Mesenchymal stem cell (in vitro differentiated cells and primary cell): ENCODE measurements around the gene TMEM179B.

Experiments
- DNase-seq: peaks from one replicate; pipeline ENCODE4 v3.0.0-alpha.2; 2013
- H2AFZ ChIP-seq: one replicate; pipeline ENCODE4 v1.6.1; 2013; ENCODE audit warnings: low read depth, mild to moderate bottlenecking, control low read depth, inconsistent platforms, low read length, moderate library complexity
- H2AK5ac ChIP-seq: 2 replicates; pipeline ENCODE4 v1.6.1; 2013; ENCODE audit warnings: low read length, moderate library complexity, mild to moderate bottlenecking, inconsistent platforms; ENCODE audit not compliant: severe bottlenecking
- H2BK120ac ChIP-seq: one replicate; pipeline ENCODE4 v1.6.1; 2013; ENCODE audit warnings: low read depth, mild to moderate bottlenecking, inconsistent platforms, low read length, moderate library complexity
- H2BK12ac ChIP-seq, 2 experiments: one replicate each; pipeline ENCODE4 v1.6.1; 2013; ENCODE audit warnings: inconsistent platforms in 2 of 2, low read length in 2 of 2, mild to moderate bottlenecking in 2 of 2, moderate library complexity in 2 of 2, control low read depth in 1 of 2
- H2BK15ac ChIP-seq: one replicate; pipeline ENCODE4 v1.6.1; 2013; ENCODE audit warnings: mild to moderate bottlenecking, low read depth, inconsistent platforms; ENCODE audit not compliant: poor library complexity, severe bottlenecking
- H2BK5ac ChIP-seq: 2 replicates; pipeline ENCODE4 v1.6.1; 2013; ENCODE audit warnings: low read depth, mild to moderate bottlenecking, low read length, control low read depth, inconsistent platforms; ENCODE audit not compliant: poor library complexity, severe bottlenecking
- H3K14ac ChIP-seq, 2 experiments: one replicate each; pipeline ENCODE4 v1.6.1; 2013; ENCODE audit warnings: inconsistent platforms in 2 of 2, low read length in 2 of 2, control low read depth in 1 of 2, mild to moderate bottlenecking in 1 of 2, moderate library complexity in 1 of 2
- H3K18ac ChIP-seq, 2 experiments: one replicate each; pipeline ENCODE4 v1.6.1; 2013; ENCODE audit warnings: inconsistent platforms in 2 of 2, low read length in 2 of 2, control low read depth in 1 of 2, low read depth in 1 of 2, mild to moderate bottlenecking in 1 of 2
- H3K23ac ChIP-seq, 2 experiments: one replicate each; pipeline ENCODE4 v1.6.1; 2013; ENCODE audit warnings: inconsistent platforms in 2 of 2, low read length in 2 of 2, mild to moderate bottlenecking in 2 of 2, moderate library complexity in 2 of 2, control low read depth in 1 of 2
- H3K27ac ChIP-seq: 2 replicates; pipeline ENCODE4 v1.5.1; 2013; ENCODE audit warnings: mild to moderate bottlenecking, moderate library complexity, low read length, control low read depth, inconsistent platforms; ENCODE audit not compliant: poor library complexity, severe bottlenecking
- H3K27me3 ChIP-seq, 2 experiments: 2 replicates each; pipeline versions ENCODE4 v1.6.1 to v1.7.0; 2013; ENCODE audit warnings: low read length in 2 of 2, mild to moderate bottlenecking in 2 of 2, moderate library complexity in 2 of 2, control low read depth in 1 of 2, inconsistent platforms in 1 of 2; ENCODE audit not compliant: control insufficient read depth in 1 of 2, insufficient read depth in 1 of 2
- H3K36me3 ChIP-seq, 2 experiments: 2 replicates each; pipeline versions ENCODE4 v1.6.1 to v1.7.0; 2013; ENCODE audit warnings: low read length in 2 of 2, control low read depth in 1 of 2, inconsistent platforms in 1 of 2, low read depth in 1 of 2, mild to moderate bottlenecking in 1 of 2; ENCODE audit not compliant: insufficient read depth in 2 of 2, control insufficient read depth in 1 of 2
- H3K4ac ChIP-seq, 2 experiments: one replicate each; pipeline ENCODE4 v1.6.1; 2013; ENCODE audit warnings: inconsistent platforms in 2 of 2, low read length in 2 of 2, mild to moderate bottlenecking in 2 of 2, moderate library complexity in 2 of 2, control low read depth in 1 of 2, low read depth in 1 of 2
- H3K4me1 ChIP-seq: 2 replicates; pipeline ENCODE4 v1.6.1; 2013; ENCODE audit warnings: low read depth, low read length, control low read depth; ENCODE audit not compliant: control insufficient read depth, insufficient read depth
- H3K4me2 ChIP-seq: 2 replicates; pipeline ENCODE4 v1.6.1; 2013; ENCODE audit warnings: low read length, mild to moderate bottlenecking, inconsistent platforms; ENCODE audit not compliant: poor library complexity, severe bottlenecking
- H3K4me3 ChIP-seq, 2 experiments: 2 replicates each; pipeline versions ENCODE4 v1.5.1 to v1.7.0; 2013; ENCODE audit warnings: low read length in 2 of 2, mild to moderate bottlenecking in 2 of 2, control low read depth in 1 of 2, low read depth in 1 of 2; ENCODE audit not compliant: insufficient read depth in 1 of 2
- H3K79me1 ChIP-seq: replicated peaks from 2 replicates; pipeline ENCODE4 v1.6.1; 2013; ENCODE audit warnings: mild to moderate bottlenecking, control low read depth, low read length, inconsistent platforms; ENCODE audit not compliant: poor library complexity, severe bottlenecking
- H3K9ac ChIP-seq: 2 replicates; pipeline ENCODE4 v1.7.0; 2013; ENCODE audit warnings: mild to moderate bottlenecking, low read length, moderate library complexity
- H3K9me3 ChIP-seq: 2 replicates; pipeline ENCODE4 v1.7.0; 2013; ENCODE audit warnings: mild to moderate bottlenecking, low read length; ENCODE audit not compliant: control insufficient read depth
- H4K8ac ChIP-seq: one replicate; pipeline ENCODE4 v1.6.1; 2013; ENCODE audit warnings: inconsistent platforms, mild to moderate bottlenecking, low read length, moderate library complexity
- H4K91ac ChIP-seq: one replicate; pipeline ENCODE4 v1.6.1; 2013; ENCODE audit warnings: mild to moderate bottlenecking, low read length, inconsistent platforms
- WGBS: methylation state at CpG from one replicate; pipeline ENCODE4 v1.1.7; 2013; ENCODE audit warnings: mixed read lengths; 5-methylcytosine and 5-hydroxymethylcytosine counted together

TMEM179B gene

GRCh38 chr11:62771144-62772021 lies 15.8 kb upstream of the TMEM179B start, which contains the start of gene TAF6L:
TAF6L (plus strand) TSS chr11:62771396; CDS start chr11:62775784, 4,388 bp downstream.
- Histone ChIP-seq H2AFZ (peak within 1 kb of the TSS; percentile 75), H3K4ac (peak within 1 kb of the TSS; percentile 79 to 87), H4K8ac (peak within 1 kb of the TSS; percentile 91), H3K9ac (peak within 1 kb of the TSS; percentile 91), H3K27ac (peak within 1 kb of the TSS; percentile 86), H3K9me3 (no peaks in the 10 kb centered on the region), H2BK5ac (no peak within 1 kb of the TSS), H3K4me2 (peak within 1 kb of the TSS; percentile 66), H4K91ac (peak within 1 kb of the TSS; percentile 96), H2BK120ac (no peak within 1 kb of the TSS), H3K14ac (peak within 1 kb of the TSS in 1 of 2 experiments; percentile 89), H2AK5ac (peak within 1 kb of the TSS; percentile 30), H3K27me3 (no peaks in the 10 kb centered on the region), H3K18ac (peak within 1 kb of the TSS; percentile 92 to 95), H3K79me1 (peaks cover 17% of the 10 kb centered on the region), H2BK12ac (peak within 1 kb of the TSS; percentile 9 to 45), H3K23ac (no peak within 1 kb of the TSS), H3K4me1 (peaks cover 6% of the 10 kb centered on the region), H2BK15ac (peak within 1 kb of the TSS; percentile 98), H3K36me3 (peaks cover 24 to 39% of the 10 kb centered on the region in 2 experiments), H3K4me3 (peak within 1 kb of the TSS; percentile 70 to 90)
- 1% methylated on average over 49 of the region's 60 CpGs for WGBS
- peak; percentile 99 for DNase-seq

- no peak overlapping the region for H3K9ac ChIP-seq
- H3K27ac ChIP-seq: no peak overlapping the region
- peaks cover 6% of the 10 kb centered on the region for H3K4me1 ChIP-seq
- no peak overlapping the region for H2BK5ac ChIP-seq
- H2BK120ac ChIP-seq: no peak overlapping the region
- no peak overlapping the region for H3K23ac ChIP-seq
- H3K27me3 ChIP-seq: no peaks in the 10 kb centered on the region
- no peak overlapping the region for H3K14ac ChIP-seq
- H3K4me2 ChIP-seq: no peak overlapping the region
- H3K36me3 ChIP-seq: peaks cover 40 to 43% of the 10 kb centered on the region in 2 experiments
- no peak overlapping the region for H2AK5ac ChIP-seq
- H3K9me3 ChIP-seq: no peaks in the 10 kb centered on the region
- no peak overlapping the region for H3K4ac ChIP-seq
- peaks cover 22% of the 10 kb centered on the region for H3K79me1 ChIP-seq
- DNase-seq: no peak
- H2BK12ac ChIP-seq: no peak overlapping the region
- no peak overlapping the region for H3K18ac ChIP-seq
- H4K8ac ChIP-seq: no peak overlapping the region
- H2BK15ac ChIP-seq: no peak overlapping the region
- no peak overlapping the region for H4K91ac ChIP-seq
- H2AFZ ChIP-seq: no peak overlapping the region
- 96% methylated on average over 5 of the region's 6 CpGs for WGBS
- no peak overlapping the region for H3K4me3 ChIP-seq
Measured at GRCh38 chr11:62774407-62774806, 12.8 kb upstream of the TMEM179B start.

- Histone ChIP-seq H2BK120ac (no peak overlapping the region), H3K36me3 (peaks cover 44 to 50% of the 10 kb centered on the region in 2 experiments), H2BK15ac (no peak overlapping the region), H3K9me3 (no peaks in the 10 kb centered on the region), H2BK12ac (no peak overlapping the region), H2BK5ac (no peak overlapping the region), H3K4me3 (no peak overlapping the region), H3K14ac (no peak overlapping the region), H3K18ac (no peak overlapping the region), H2AFZ (no peak overlapping the region), H2AK5ac (no peak overlapping the region), H3K9ac (no peak overlapping the region), H3K23ac (no peak overlapping the region), H3K4me1 (peaks cover 5% of the 10 kb centered on the region), H4K91ac (no peak overlapping the region), H3K27me3 (no peaks in the 10 kb centered on the region), H3K4ac (no peak overlapping the region), H3K27ac (no peak overlapping the region), H3K79me1 (peaks cover 26% of the 10 kb centered on the region), H3K4me2 (no peak overlapping the region), H4K8ac (no peak overlapping the region)
- no peak for DNase-seq
- WGBS: 95% methylated on average over 17 of the region's 17 CpGs
Measured at GRCh38 chr11:62775646-62776045, 11.6 kb upstream of the TMEM179B start.

GRCh38 chr11:62777389-62777788 lies 9.8 kb upstream of the TMEM179B start:
- Histone ChIP-seq H2AK5ac (no peak overlapping the region), H2BK5ac (no peak overlapping the region), H3K18ac (no peak overlapping the region), H3K4me3 (no peak overlapping the region), H3K27me3 (no peaks in the 10 kb centered on the region), H3K4me2 (no peak overlapping the region), H2BK12ac (no peak overlapping the region), H3K14ac (no peak overlapping the region), H3K9me3 (no peaks in the 10 kb centered on the region), H2BK15ac (no peak overlapping the region), H4K91ac (no peak overlapping the region), H3K4me1 (no peaks in the 10 kb centered on the region), H3K27ac (no peak overlapping the region), H3K36me3 (peaks cover 51 to 60% of the 10 kb centered on the region in 2 experiments), H3K79me1 (peaks cover 30% of the 10 kb centered on the region), H3K23ac (no peak overlapping the region), H3K4ac (no peak overlapping the region), H2AFZ (no peak overlapping the region), H4K8ac (no peak overlapping the region), H3K9ac (no peak overlapping the region), H2BK120ac (no peak overlapping the region)
- no peak for DNase-seq
- 95% methylated on average over 2 of the region's 2 CpGs for WGBS
